Measurements from ENCODE around the gene LDHA. TPM values are rescaled to one million over a fixed set of nuclear protein-coding genes. Genes with fewer than 3 reads are reported as not detected.

Gene LDHA
- polyA plus RNA-seq, 3 donors, result 191 to 501 (median 438) TPM

DNA sequence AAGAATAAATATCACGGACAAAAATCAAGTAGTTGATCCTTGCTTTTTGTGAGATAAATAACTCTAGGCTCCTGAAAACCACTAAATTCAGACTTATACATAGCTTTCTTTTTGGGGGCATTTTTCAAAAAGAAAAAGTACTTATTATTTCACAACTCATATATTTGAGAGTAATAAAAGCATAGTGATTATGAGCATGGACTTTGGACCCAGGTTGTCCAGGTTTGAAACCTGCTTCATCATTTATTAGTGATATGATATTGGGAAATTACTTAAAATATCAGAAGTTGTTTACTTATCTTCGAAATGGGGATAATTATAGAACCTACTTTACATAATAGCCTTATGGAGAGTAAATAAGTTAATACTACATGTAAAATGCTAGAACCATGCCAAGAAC, 44.3 kb downstream of the LDHA start:
- H3K9me3 ChIP-seq (replicated peaks in 1 of 2; ENCODE audit: control insufficient read depth in 1 of 2, insufficient read depth in 1 of 2, low read length in 2 of 2), result no peaks in the 10 kb centered on the region
- WGBS (ENCODE audit: insufficient coverage), result no CpG with 5 or more reads among the region's 2 CpGs
- DNase-seq, result no peak
- H4K20me1 ChIP-seq (ENCODE audit: insufficient read depth, low read length), result no peaks in the 10 kb centered on the region
- Mint-ChIP-seq H3K27me3 (ENCODE audit: low read depth in 3 of 3) (no peaks in the 10 kb centered on the region), H3K4me1 (no peaks in the 10 kb centered on the region), H3K36me3 (no peaks in the 10 kb centered on the region), H3K4me3 (no peak overlapping the region), H3K27ac (no peak overlapping the region), H3K9me3 (peaks cover 0 to 6% (median 4%) of the 10 kb centered on the region in 7 donors)
- TF ChIP-seq CTCF (IDR thresholded peaks at IDR 0.05), result no peak
- no peaks in the 10 kb centered on the region for H3K4me1 ChIP-seq (ENCODE audit: control insufficient read depth in 1 of 2, insufficient read depth in 2 of 2, low read length in 2 of 2)
- H3K36me3 ChIP-seq (replicated peaks in 1 of 2; ENCODE audit: control insufficient read depth in 1 of 2, insufficient read depth in 2 of 2, low read length in 2 of 2), result no peaks in the 10 kb centered on the region
- no peak overlapping the region for H3K9ac ChIP-seq (ENCODE audit: insufficient read depth, low read length, poor library complexity, severe bottlenecking)
- H3K79me2 ChIP-seq (ENCODE audit: insufficient read depth, low read length), result no peaks in the 10 kb centered on the region
- no peak overlapping the region for H3K4me2 ChIP-seq (replicated peaks; ENCODE audit: extremely low read depth, low read length, poor library complexity, severe bottlenecking)
- intact Hi-C loops (cut with micrococcal nuclease), result no loop called here
- no peaks in the 10 kb centered on the region for H3K27me3 ChIP-seq (ENCODE audit: control insufficient read depth in 2 of 2, insufficient read depth in 2 of 2, low read length in 2 of 2)
- no peak overlapping the region for H3K4me3 ChIP-seq (replicated peaks in 1 of 3; ENCODE audit: low read depth in 2 of 3, low read length in 3 of 3)
- H2AFZ ChIP-seq (ENCODE audit: insufficient read depth, low read depth, low read length, poor library complexity, severe bottlenecking), result no peak overlapping the region
- no peak overlapping the region for H3K27ac ChIP-seq (ENCODE audit: low read depth in 1 of 2, low read length in 2 of 2)

- Mint-ChIP-seq H3K36me3 (no peaks in the 10 kb centered on the region), H3K27me3 (ENCODE audit: low read depth in 3 of 3) (peaks cover 0 to 2% (median 1%) of the 10 kb centered on the region in 3 donors), H3K9me3 (peaks cover 0 to 2% (median 0%) of the 10 kb centered on the region in 7 donors), H3K4me1 (peaks cover 10% of the 10 kb centered on the region), H3K4me3 (no peak overlapping the region), H3K27ac (peak overlapping the region in 2 of 7 donors; percentile 50 to 89)
- peak in 1 of 3 donors; percentile 12 for DNase-seq
- Histone ChIP-seq H3K27ac (ENCODE audit: low read depth in 1 of 2, low read length in 2 of 2) (no peak overlapping the region), H3K27me3 (ENCODE audit: control insufficient read depth in 2 of 2, insufficient read depth in 2 of 2, low read length in 2 of 2) (no peaks in the 10 kb centered on the region), H3K4me2 (replicated peaks; ENCODE audit: extremely low read depth, low read length, poor library complexity, severe bottlenecking) (no peak overlapping the region), H4K20me1 (ENCODE audit: insufficient read depth, low read length) (no peaks in the 10 kb centered on the region), H2AFZ (ENCODE audit: insufficient read depth, low read depth, low read length, poor library complexity, severe bottlenecking) (no peak overlapping the region), H3K4me3 (replicated peaks in 1 of 3; ENCODE audit: low read depth in 2 of 3, low read length in 3 of 3) (no peak overlapping the region), H3K9me3 (replicated peaks in 1 of 2; ENCODE audit: control insufficient read depth in 1 of 2, insufficient read depth in 1 of 2, low read length in 2 of 2) (no peaks in the 10 kb centered on the region), H3K79me2 (ENCODE audit: insufficient read depth, low read length) (no peaks in the 10 kb centered on the region), H3K4me1 (ENCODE audit: control insufficient read depth in 1 of 2, insufficient read depth in 2 of 2, low read length in 2 of 2) (no peaks in the 10 kb centered on the region), H3K36me3 (replicated peaks in 1 of 2; ENCODE audit: control insufficient read depth in 1 of 2, insufficient read depth in 2 of 2, low read length in 2 of 2) (no peaks in the 10 kb centered on the region), H3K9ac (ENCODE audit: insufficient read depth, low read length, poor library complexity, severe bottlenecking) (no peak overlapping the region)
- 100% methylated on average over 1 of the region's 3 CpGs for WGBS (ENCODE audit: insufficient coverage)
- intact Hi-C loops (cut with micrococcal nuclease), result no loop called here
- no peak for TF ChIP-seq CTCF (IDR thresholded peaks at IDR 0.05)
Observed at GRCh38 chr11:18449251-18449650, 54.9 kb downstream of the LDHA start.
